ENCODE measurements around the gene OFD1.
A peak's percentile ranks its signal among the peaks of the same experiment; 100 is the strongest.

OFD1 gene

DNA sequence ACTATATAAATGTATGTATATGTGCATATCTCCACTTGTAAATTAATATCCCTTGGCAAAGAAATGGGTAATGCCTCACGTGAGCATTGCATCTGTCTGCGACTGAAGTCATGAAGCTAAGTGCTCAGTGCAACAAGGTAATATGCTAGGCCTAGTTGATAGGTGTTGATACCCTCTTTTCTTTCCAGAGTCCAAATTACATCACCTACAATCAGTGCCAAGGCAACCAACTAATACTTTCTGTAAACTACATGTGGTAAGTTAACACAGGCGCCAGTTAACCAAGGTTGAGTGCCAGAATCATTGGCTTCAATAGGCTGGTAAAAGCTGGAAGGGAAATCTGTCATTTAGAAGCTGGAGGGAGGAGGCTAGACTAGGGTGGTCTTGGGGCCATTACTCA is 41.3 kb downstream of the OFD1 start:
- no peak for TF ChIP-seq CTCF (IDR thresholded peaks at IDR 0.05; ENCODE audit: insufficient read depth, low read depth, low read length, missing control alignments)
- H3K4me3 ChIP-seq (ENCODE audit: low read length): no peak overlapping the region
- DNase-seq (ENCODE audit: low read depth): no peak

DNA sequence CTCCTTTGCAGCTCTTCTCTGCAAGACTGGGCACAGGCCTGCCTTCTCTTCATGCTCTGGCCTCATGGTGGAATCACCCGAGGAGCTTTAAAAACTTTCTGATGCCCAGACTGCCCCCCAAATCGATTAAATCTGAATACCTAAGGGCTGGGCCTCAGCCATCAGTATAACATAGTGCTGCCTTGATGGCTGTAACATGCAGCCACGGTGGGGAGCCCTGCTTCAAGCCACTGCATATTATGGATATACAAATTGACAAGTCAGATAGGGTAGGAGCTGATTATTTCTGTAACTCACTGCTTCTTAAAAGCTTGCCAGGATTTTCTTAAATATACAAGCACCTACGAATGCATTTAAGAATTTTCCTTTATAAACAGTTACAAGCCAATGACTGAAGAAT is 41.8 kb downstream of the OFD1 start:
- no peak for TF ChIP-seq CTCF (IDR thresholded peaks at IDR 0.05; ENCODE audit: insufficient read depth, low read depth, low read length, missing control alignments)
- DNase-seq (ENCODE audit: low read depth): no peak
- no peak overlapping the region for H3K4me3 ChIP-seq (ENCODE audit: low read length)

GRCh38 chrX:13778916-13779315 is 44.4 kb downstream of the OFD1 start:
- no peak for TF ChIP-seq CTCF (IDR thresholded peaks at IDR 0.05; ENCODE audit: insufficient read depth, low read depth, low read length, missing control alignments)
- H3K4me3 ChIP-seq (ENCODE audit: low read length): no peak overlapping the region
- DNase-seq (ENCODE audit: low read depth): peak; percentile 30

- DNase-seq (ENCODE audit: low read depth): no peak
- TF ChIP-seq CTCF (IDR thresholded peaks at IDR 0.05; ENCODE audit: insufficient read depth, low read depth, low read length, missing control alignments): no peak
- H3K4me3 ChIP-seq (ENCODE audit: low read length): no peak overlapping the region
Measured at GRCh38 chrX:13780868-13781427, 46.4 kb downstream of the OFD1 start.

- H3K4me3 ChIP-seq (ENCODE audit: low read length): no peak overlapping the region
- TF ChIP-seq CTCF (IDR thresholded peaks at IDR 0.05; ENCODE audit: insufficient read depth, low read depth, low read length, missing control alignments): no peak
- no peak for DNase-seq (ENCODE audit: low read depth)
Measured at GRCh38 chrX:13786048-13786447, 51.5 kb downstream of the OFD1 start.

DNA sequence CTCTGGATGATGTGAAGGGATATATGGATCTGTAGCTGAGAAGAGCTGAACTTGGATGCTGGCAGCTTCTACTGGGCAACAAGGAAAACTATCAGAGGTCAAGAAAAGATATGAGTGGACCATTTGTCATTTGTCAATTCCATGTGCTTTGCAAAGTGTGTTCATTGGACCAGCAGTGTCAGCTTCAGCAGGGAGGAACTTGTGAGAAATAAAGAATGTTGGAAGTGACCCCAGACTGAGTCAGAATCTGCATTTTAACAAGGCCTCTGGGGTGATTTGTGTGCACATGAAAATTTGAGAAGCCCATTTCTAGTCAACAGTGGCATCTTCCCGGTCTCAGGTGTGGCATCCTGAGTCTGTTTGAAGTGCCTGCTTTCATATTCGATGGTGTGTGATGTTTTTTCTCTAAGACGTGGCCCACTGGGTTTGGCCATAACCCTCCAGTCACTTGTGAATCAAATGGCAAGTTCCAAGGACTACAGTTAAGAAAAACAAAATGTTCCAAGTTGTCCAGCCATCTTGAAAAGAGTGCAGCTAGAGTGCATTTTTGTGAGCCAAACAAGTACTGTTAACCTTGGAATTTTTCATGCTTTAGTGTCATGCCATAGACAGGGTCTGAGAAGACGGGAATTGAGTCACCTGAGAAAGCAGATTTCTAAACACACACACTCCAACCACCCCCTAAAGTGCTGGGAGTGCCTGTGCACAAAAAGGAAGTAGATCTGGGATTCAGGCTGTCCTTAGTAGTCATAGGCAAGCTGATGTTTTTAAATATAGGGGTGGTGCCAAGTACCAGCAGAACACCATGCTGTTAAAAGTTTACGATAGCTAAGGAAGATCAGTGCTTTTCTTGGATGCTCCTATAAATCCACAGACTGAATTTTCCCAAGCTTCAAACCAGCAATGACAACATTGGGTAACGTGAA is 55.9 kb downstream of the OFD1 start:
- DNase-seq (ENCODE audit: low read depth): peak; percentile 1
- H3K4me3 ChIP-seq (ENCODE audit: low read length): no peak overlapping the region
- no peak for TF ChIP-seq CTCF (IDR thresholded peaks at IDR 0.05; ENCODE audit: insufficient read depth, low read depth, low read length, missing control alignments)
